Karpas-422 (cell line): ENCODE results near the gene FAM222A. TPM values are rescaled to one million over a fixed set of nuclear protein-coding genes. Genes with fewer than 3 reads are reported as not detected.

Experiments
- DNase-seq: peaks from one replicate; pipeline ENCODE4 v3.0.0-alpha.2; 2015
- H2AFZ ChIP-seq: fragments of 200-600 bp; sonication (generic); 2 replicates; pipeline ENCODE4 v1.6.1; 2014; ENCODE audit warnings: antibody characterized with exemption, low read length, mixed read lengths
- H3K27ac ChIP-seq: fragments of 200-600 bp; sonication (generic); 2 replicates; pipeline ENCODE4 v1.5.1; 2014; ENCODE audit warnings: mild to moderate bottlenecking, low read length, moderate library complexity
- H3K27me3 ChIP-seq: fragments of 200-600 bp; sonication (generic); 2 replicates; pipeline ENCODE4 v1.6.1; 2014; ENCODE audit warnings: low read length, mixed read lengths
- H3K36me3 ChIP-seq: fragments of 200-600 bp; sonication (generic); 2 replicates; pipeline ENCODE4 v1.6.1; 2014; ENCODE audit warnings: low read length, mixed read lengths; ENCODE audit not compliant: insufficient read depth
- H3K4me1 ChIP-seq: fragments of 200-600 bp; sonication (generic); 2 replicates; pipeline ENCODE4 v1.6.1; 2014; ENCODE audit warnings: mild to moderate bottlenecking, low read length, mixed read lengths
- H3K4me2 ChIP-seq: fragments of 200-600 bp; sonication (generic); 2 replicates; pipeline ENCODE4 v1.6.1; 2014; ENCODE audit warnings: low read length, low read depth, mild to moderate bottlenecking; ENCODE audit not compliant: poor library complexity, severe bottlenecking
- H3K4me3 ChIP-seq: fragments of 200-600 bp; sonication (generic); 2 replicates; pipeline ENCODE4 v1.5.1; 2014; ENCODE audit warnings: mild to moderate bottlenecking, antibody characterized with exemption, low read length, mixed read lengths
- H3K79me2 ChIP-seq: fragments of 200-600 bp; sonication (generic); 2 replicates; pipeline ENCODE4 v1.6.1; 2014; ENCODE audit warnings: mild to moderate bottlenecking, low read length, mixed read lengths
- H3K9ac ChIP-seq: fragments of 200-600 bp; sonication (generic); 2 replicates; pipeline ENCODE4 v1.6.0; 2014; ENCODE audit warnings: low read length
- H3K9me2 ChIP-seq: fragments of 200-600 bp; sonication (generic), shearing (Covaris generic); replicated peaks from 2 replicates; pipeline ENCODE4 v1.6.0; 2014; ENCODE audit warnings: mild to moderate bottlenecking, low read length, moderate library complexity; ENCODE audit not compliant: insufficient read depth
- H3K9me3 ChIP-seq: fragments of 300-700, 200-600 bp; sonication (generic); 2 replicates; pipeline ENCODE4 v1.6.1; 2014; ENCODE audit warnings: low read length, mixed read lengths
- H4K20me1 ChIP-seq: fragments of 200-600 bp; sonication (generic); 2 replicates; pipeline ENCODE4 v1.6.1; 2014; ENCODE audit warnings: mild to moderate bottlenecking, antibody characterized with exemption, low read length, low read depth; ENCODE audit not compliant: insufficient read depth
- total RNA-seq: library from RNA; depleted of rRNA; stranded (reverse); fragments of >200 nt; shearing (Covaris generic); gene quantifications from 2 replicates; pipeline ENCODE4 v1.2.3, GENCODE V29; 2014; ENCODE audit warnings: low replicate concordance

The FAM222A gene
- total RNA-seq, 1 experiment from 2014 or later = 0.11 TPM

DNA sequence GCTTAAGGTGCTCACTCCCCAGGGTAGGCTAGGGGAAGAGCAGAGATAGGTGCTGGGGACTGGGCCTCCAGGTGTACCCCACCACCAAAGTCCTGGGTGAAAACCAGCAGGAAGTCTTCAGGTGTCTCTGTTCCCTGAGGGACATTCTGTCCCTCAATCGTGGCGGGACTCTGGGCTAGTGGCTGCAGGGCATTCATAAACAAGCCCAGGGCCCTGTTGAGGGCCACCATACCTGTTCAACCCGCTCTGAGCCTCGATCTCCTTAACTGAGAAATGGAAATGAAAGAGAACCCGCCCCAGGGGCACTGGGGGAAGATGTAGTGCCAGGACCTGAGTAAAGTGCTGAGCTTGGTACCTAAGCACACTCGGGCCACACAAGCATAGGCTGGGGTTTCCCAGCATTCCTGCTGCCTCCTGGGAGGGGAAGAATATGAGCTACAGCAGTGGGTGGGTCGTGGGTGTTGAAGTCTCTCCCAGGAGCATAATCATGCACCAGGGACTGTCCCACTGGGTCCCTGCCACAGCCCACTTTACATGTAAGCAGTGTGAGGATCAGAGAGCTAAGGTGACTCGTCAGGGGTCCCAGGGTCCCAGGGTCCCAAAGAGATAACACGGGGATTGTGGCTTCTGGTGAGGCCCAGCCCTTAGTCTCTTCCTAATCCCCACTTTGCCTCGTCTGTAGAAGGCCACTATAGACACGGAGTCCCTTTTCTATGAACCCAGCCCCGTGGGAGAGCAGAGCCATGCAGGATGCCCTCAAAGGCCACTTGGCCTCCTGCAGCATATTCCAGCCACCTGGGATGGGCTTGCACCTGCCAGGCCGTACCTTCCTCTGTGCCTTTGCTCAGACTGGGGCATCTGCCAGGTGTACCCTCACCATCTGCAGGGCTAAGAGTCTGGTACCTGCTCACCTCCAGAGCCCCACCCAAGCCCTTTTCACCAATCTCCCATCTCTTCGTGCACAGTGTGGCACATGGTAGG, 14.4 kb downstream of the FAM222A start:
- no peaks in the 10 kb centered on the region for H3K4me1 ChIP-seq
- no peaks in the 10 kb centered on the region for H3K36me3 ChIP-seq
- no peaks in the 10 kb centered on the region for H3K9me3 ChIP-seq
- H3K9ac ChIP-seq = no peak overlapping the region
- H3K4me2 ChIP-seq = no peak overlapping the region
- no peak overlapping the region for H3K4me3 ChIP-seq
- no peaks in the 10 kb centered on the region for H3K27me3 ChIP-seq
- H3K27ac ChIP-seq = no peak overlapping the region
- DNase-seq = no peak
- peaks cover 8% of the 10 kb centered on the region; the same call in 1 of the 2 replicates for H4K20me1 ChIP-seq
- no peaks in the 10 kb centered on the region for H3K9me2 ChIP-seq
- no peak overlapping the region for H2AFZ ChIP-seq
- H3K79me2 ChIP-seq = no peaks in the 10 kb centered on the region

DNA sequence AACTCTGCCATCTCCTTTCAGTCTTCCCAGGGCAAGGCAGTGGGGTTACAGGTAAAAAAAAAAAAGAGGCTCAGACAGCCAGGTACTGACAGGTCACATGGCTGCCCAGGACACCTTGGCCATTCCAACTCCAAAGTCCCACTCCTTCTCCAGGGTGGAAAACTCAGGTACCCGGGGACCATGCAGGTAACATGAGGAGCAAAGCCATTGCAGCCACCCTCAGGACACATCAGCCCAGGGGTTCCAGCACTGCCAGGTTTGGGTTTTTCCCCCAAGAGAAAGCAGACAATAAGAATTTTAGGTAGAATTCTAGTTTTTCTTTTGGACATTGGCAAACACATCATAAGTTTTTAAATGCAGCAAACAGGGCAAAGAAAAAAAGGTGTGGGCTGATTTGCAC, 15.3 kb downstream of the FAM222A start:
- Histone ChIP-seq H3K9ac (no peak overlapping the region), H3K4me2 (no peak overlapping the region), H2AFZ (no peak overlapping the region), H3K4me1 (no peaks in the 10 kb centered on the region), H3K27me3 (no peaks in the 10 kb centered on the region), H3K36me3 (no peaks in the 10 kb centered on the region), H3K79me2 (no peaks in the 10 kb centered on the region), H3K9me2 (no peaks in the 10 kb centered on the region), H3K27ac (no peak overlapping the region), H3K9me3 (no peaks in the 10 kb centered on the region), H4K20me1 (peaks cover 8% of the 10 kb centered on the region; the same call in 1 of the 2 replicates), H3K4me3 (no peak overlapping the region)
- DNase-seq = no peak

DNA sequence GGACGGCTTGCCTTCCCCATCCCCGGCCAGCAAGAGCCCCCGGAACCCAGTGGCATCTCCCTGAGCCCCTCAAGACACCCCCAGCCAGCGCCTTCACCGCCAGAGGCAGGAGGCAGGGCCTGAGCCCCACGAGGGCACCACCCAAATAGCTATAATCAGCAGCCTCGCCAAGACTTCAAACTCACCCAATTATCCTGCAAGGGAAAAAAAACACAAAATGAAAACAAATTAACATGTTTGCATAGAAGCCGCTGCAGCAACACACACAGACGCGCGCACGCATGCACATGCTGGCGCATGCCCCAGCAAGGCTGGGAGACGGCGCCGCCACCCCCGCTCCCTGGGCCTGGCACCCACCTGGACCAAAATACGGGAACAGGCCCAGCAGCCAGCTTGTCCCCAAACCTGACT, 15.8 kb downstream of the FAM222A start:
- no peak overlapping the region for H3K27ac ChIP-seq

DNA sequence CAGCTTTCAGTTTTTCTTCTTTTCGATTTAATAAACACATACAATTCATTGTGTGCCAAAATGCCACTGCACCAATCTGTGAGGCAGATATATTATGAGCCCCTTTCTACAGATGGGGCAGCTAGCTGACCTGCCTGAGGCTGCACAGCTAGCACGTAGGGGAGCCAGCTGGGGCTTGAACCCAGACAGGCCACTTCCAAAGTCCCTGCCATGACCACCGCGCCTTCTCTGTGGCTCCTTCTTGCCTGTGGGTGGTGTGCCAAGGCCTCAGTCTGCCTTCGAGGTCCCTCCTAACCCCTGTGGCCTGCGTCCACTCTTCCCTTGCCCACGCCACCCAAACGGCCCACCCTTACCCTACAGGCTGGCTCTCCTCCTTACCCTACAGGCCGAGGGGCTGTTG, 16.2 kb downstream of the FAM222A start:
- H4K20me1 ChIP-seq = peaks cover 8% of the 10 kb centered on the region; the same call in 1 of the 2 replicates
- no peaks in the 10 kb centered on the region for H3K9me3 ChIP-seq
- no peak overlapping the region for H3K27ac ChIP-seq
- H3K79me2 ChIP-seq = no peaks in the 10 kb centered on the region
- H3K36me3 ChIP-seq = no peaks in the 10 kb centered on the region
- H3K4me3 ChIP-seq = no peak overlapping the region
- no peaks in the 10 kb centered on the region for H3K4me1 ChIP-seq
- no peaks in the 10 kb centered on the region for H3K27me3 ChIP-seq
- no peak overlapping the region for H3K9ac ChIP-seq
- DNase-seq = no peak
- H3K4me2 ChIP-seq = no peak overlapping the region
- no peaks in the 10 kb centered on the region for H3K9me2 ChIP-seq
- no peak overlapping the region for H2AFZ ChIP-seq

More for the DNA sequence above, 15.8 kb downstream of the FAM222A start:
- Histone ChIP-seq H3K4me1 (no peaks in the 10 kb centered on the region), H3K9me3 (no peaks in the 10 kb centered on the region), H3K9me2 (no peaks in the 10 kb centered on the region), H3K27me3 (no peaks in the 10 kb centered on the region), H4K20me1 (peaks cover 8% of the 10 kb centered on the region; the same call in 1 of the 2 replicates), H3K36me3 (no peaks in the 10 kb centered on the region), H2AFZ (no peak overlapping the region), H3K4me3 (no peak overlapping the region), H3K9ac (no peak overlapping the region), H3K79me2 (no peaks in the 10 kb centered on the region), H3K4me2 (no peak overlapping the region)
- DNase-seq = no peak

DNA sequence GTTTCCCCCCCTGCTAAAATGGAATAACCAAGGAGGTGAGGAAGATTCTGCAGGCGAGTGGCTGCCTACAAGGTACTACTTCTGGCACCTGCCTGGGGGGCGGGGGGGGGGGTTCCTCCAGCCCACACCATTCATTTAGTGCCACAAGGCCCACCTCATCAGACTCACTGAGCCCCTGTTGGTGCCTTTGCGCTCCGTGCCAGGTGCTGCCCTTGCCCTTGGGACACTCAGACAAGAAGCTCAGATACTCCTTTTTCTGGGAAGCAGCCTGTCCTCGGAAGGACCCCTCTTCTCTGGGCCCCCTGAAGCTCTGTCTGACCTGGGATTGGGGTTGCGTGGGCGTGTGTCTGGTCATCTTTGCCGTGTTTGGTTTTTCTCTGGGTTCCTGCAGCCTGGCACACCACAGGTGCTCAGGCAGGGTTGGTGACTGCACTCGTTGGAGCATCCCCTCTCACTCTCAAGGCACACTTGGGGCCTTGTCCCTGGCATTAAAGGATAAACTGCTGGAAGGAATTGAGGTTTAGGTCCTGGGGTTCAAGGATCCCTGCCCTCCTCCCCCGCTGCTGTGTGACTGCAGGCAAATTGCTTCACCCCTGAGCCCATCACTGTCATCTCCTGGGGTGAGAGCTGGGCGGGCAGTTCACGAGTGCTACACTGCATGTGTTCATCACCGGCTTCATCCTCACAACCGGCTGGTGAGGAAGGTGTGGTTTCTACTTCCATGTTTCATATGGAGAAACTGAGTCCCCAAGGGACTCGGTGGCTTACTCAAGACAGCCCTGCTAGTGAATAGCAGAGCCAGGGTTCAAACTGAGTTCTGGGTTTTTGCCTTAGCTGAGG, 16.9 kb downstream of the FAM222A start:
- Histone ChIP-seq H3K36me3 (no peaks in the 10 kb centered on the region), H2AFZ (no peak overlapping the region), H3K9me3 (no peaks in the 10 kb centered on the region), H3K27me3 (no peaks in the 10 kb centered on the region), H3K4me1 (no peaks in the 10 kb centered on the region), H3K4me2 (no peak overlapping the region), H3K9ac (no peak overlapping the region), H3K27ac (no peak overlapping the region), H3K79me2 (no peaks in the 10 kb centered on the region), H3K4me3 (no peak overlapping the region), H4K20me1 (peaks cover 8% of the 10 kb centered on the region; the same call in 1 of the 2 replicates), H3K9me2 (no peaks in the 10 kb centered on the region)
- no peak for DNase-seq

DNA sequence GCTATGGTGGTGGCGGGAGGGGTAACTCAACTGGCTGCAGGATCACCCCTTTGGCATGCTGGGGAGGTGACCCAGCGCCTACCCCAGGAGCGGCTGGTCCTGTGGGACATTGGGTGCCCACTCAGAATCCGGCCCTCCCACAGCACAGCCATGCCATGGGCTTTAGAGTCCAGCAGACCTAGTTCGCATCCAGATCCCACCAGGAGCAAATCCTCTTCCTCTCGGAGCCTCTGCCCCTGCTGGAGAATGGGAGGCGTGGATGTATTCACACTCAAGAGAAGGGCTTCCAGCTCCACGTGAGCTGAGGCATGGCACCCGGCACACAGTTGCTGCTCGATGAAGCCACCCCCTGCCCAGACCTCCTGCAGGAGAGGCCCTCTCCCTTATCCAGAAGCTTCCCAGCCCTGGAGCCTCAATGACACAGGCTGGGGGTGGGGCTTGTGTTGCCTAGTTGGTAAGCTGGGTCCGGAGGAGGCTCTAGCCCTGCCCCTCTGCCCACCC, 17.7 kb downstream of the FAM222A start:
- no peak for DNase-seq
- Histone ChIP-seq H3K9me3 (no peaks in the 10 kb centered on the region), H3K9me2 (no peaks in the 10 kb centered on the region), H2AFZ (no peak overlapping the region), H3K79me2 (no peaks in the 10 kb centered on the region), H3K4me1 (no peaks in the 10 kb centered on the region), H3K36me3 (no peaks in the 10 kb centered on the region), H3K9ac (no peak overlapping the region), H4K20me1 (peaks cover 10% of the 10 kb centered on the region; the same call in 1 of the 2 replicates), H3K27ac (no peak overlapping the region), H3K27me3 (no peaks in the 10 kb centered on the region), H3K4me3 (no peak overlapping the region), H3K4me2 (no peak overlapping the region)

DNA sequence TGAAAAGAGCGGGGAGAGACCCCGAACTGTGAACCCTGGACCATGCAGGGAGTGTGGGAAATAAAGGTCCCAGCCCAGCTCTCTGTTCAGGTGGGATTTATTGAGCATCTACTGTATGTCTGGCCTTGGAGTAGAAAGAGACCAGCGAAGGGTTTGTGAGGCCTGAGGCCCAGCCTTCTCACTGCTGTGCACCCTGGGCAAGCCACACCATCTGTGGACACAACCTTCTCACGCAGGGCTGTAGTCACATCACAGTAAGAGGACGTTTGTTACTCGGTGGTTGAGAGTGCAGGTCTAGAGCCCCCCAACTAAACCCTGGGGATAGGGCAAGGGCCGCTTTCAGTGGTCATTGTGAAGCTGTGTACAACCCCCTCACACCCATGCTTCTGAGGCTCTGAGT, 18.2 kb downstream of the FAM222A start:
- H3K4me2 ChIP-seq = no peak overlapping the region
- no peak overlapping the region for H3K27ac ChIP-seq
- DNase-seq = no peak

More for the DNA sequence above, 18.2 kb downstream of the FAM222A start:
- Histone ChIP-seq H3K27me3 (no peaks in the 10 kb centered on the region), H3K9ac (no peak overlapping the region), H4K20me1 (peaks cover 14% of the 10 kb centered on the region; the same call in 1 of the 2 replicates), H3K9me2 (no peaks in the 10 kb centered on the region), H3K79me2 (no peaks in the 10 kb centered on the region), H3K9me3 (no peaks in the 10 kb centered on the region), H2AFZ (no peak overlapping the region), H3K4me1 (no peaks in the 10 kb centered on the region), H3K36me3 (no peaks in the 10 kb centered on the region), H3K4me3 (no peak overlapping the region)
